Activated CD4-positive, CD25-positive, alpha-beta regulatory T cell treated with anti-CD3 and anti-CD28 coated beads, Interleukin-2, amount 50 U/mL, for 16 hours (primary cell): ENCODE data around the gene CYP2A6.

Source experiments
- DNase-seq: peaks from one replicate; pipeline ENCODE4 v3.0.0-alpha.2; 2020; ENCODE audit warnings: low read depth, low spot score

Gene CYP2A6

GRCh38 chr19:40802300-40803169, 47.7 kb downstream of the CYP2A6 start:
- no peak for DNase-seq

GRCh38 chr19:40801426-40802299, 48.6 kb downstream of the CYP2A6 start:
- DNase-seq = no peak

GRCh38 chr19:40800997-40801377, 49.3 kb downstream of the CYP2A6 start:
- DNase-seq = no peak

GRCh38 chr19:40800339-40800996, 49.8 kb downstream of the CYP2A6 start:
- no peak for DNase-seq

- no peak for DNase-seq
These were observed 50.5 kb downstream of the CYP2A6 start for GRCh38 chr19:40799558-40800338.

GRCh38 chr19:40798683-40799557, 51.3 kb downstream of the CYP2A6 start, which contains the start of gene EGLN2:
TSS of gene EGLN2 (plus strand) at chr19:40799191. CDS start at chr19:40800573, 1,382 bp downstream.
- DNase-seq = peak; percentile 100

GRCh38 chr19:40797963-40798682, 52.1 kb downstream of the CYP2A6 start:
- no peak for DNase-seq

- DNase-seq = no peak
These were observed 52.9 kb downstream of the CYP2A6 start for GRCh38 chr19:40797166-40797962.
